M059J (cell line): ENCODE results near the gene IL16. TPM values are rescaled to one million over a fixed set of nuclear protein-coding genes. Genes with fewer than 3 reads are reported as not detected.

Experiments
- DNase-seq: peaks from one replicate; pipeline ENCODE4 v3.0.0-alpha.2; 2012; ENCODE audit warnings: low read depth
- total RNA-seq: library from RNA; depleted of rRNA; stranded (reverse); fragments of >200 nt; shearing (Covaris generic); gene quantifications from 2 replicates; pipeline ENCODE4 v1.2.3, GENCODE V29; 2014

Gene IL16
- total RNA-seq, 1 experiment from 2014 or later = not detected

- DNase-seq = no peak
These were observed 21.8 kb upstream of the IL16 start for GRCh38 chr15:81174792-81175327.

- no peak for DNase-seq
These were observed 21.2 kb upstream of the IL16 start for GRCh38 chr15:81175496-81175895.

GRCh38 chr15:81176291-81176893, 20.3 kb upstream of the IL16 start:
- DNase-seq = no peak

- no peak for DNase-seq
These were observed 18.3 kb upstream of the IL16 start for GRCh38 chr15:81178365-81178764.

GRCh38 chr15:81181220-81181619, 15.5 kb upstream of the IL16 start:
- no peak for DNase-seq

- no peak for DNase-seq
These were observed 14.5 kb upstream of the IL16 start for GRCh38 chr15:81182031-81182755.

- DNase-seq = no peak
These were observed 13.8 kb upstream of the IL16 start for GRCh38 chr15:81182756-81183438.

GRCh38 chr15:81183439-81183775, 13.3 kb upstream of the IL16 start:
- DNase-seq = no peak

GRCh38 chr15:81184188-81184587, 12.5 kb upstream of the IL16 start:
- DNase-seq = no peak

- no peak for DNase-seq
These were observed 10.9 kb upstream of the IL16 start for GRCh38 chr15:81185631-81186295.

GRCh38 chr15:81188354-81188753, 8.3 kb upstream of the IL16 start:
- DNase-seq = no peak

- DNase-seq = peak; percentile 2
These were observed 6.9 kb upstream of the IL16 start for GRCh38 chr15:81189583-81190283.

GRCh38 chr15:81190922-81191507, 5.7 kb upstream of the IL16 start:
- DNase-seq = no peak

GRCh38 chr15:81191701-81192100, 5.0 kb upstream of the IL16 start:
- DNase-seq = no peak

GRCh38 chr15:81194723-81195122, 2.0 kb upstream of the IL16 start:
- no peak for DNase-seq

GRCh38 chr15:81195339-81195864, 1.3 kb upstream of the IL16 start:
- no peak for DNase-seq

- DNase-seq = no peak
These were observed 564 bp downstream of the IL16 start for GRCh38 chr15:81197255-81197630.

GRCh38 chr15:81197688-81198281, 1.1 kb downstream of the IL16 start:
- DNase-seq = no peak

- no peak for DNase-seq
These were observed 2.5 kb downstream of the IL16 start for GRCh38 chr15:81199031-81199779.

GRCh38 chr15:81206018-81206417, 9.3 kb downstream of the IL16 start:
- DNase-seq = no peak
